Stimulated activated CD4-positive, alpha-beta T cell treated with anti-CD3 and anti-CD28 coated beads, Interleukin-4, amount 100 ng/mL, for 1 hour (primary cell): ENCODE results near the gene ZNF678.
"Not testable (repeated sequence)": the region's sequence is repeated elsewhere in the genome, so short reads cannot be mapped to it uniquely, and the experiment has no call there.

Experiments used
- DNase-seq: peaks from one replicate; pipeline ENCODE4 v3.0.0-alpha.2; 2020

Gene ZNF678

GRCh38 chr1:227556288-227556687, 7.1 kb upstream of the ZNF678 start:
- no peak for DNase-seq

GRCh38 chr1:227557962-227558725, 5.2 kb upstream of the ZNF678 start:
- no peak for DNase-seq

GRCh38 chr1:227558732-227559262, 4.6 kb upstream of the ZNF678 start:
- no peak for DNase-seq

- no peak for DNase-seq
These were observed 3.9 kb upstream of the ZNF678 start for GRCh38 chr1:227559499-227559898.

GRCh38 chr1:227559926-227560325, 3.4 kb upstream of the ZNF678 start:
- DNase-seq = no peak

GRCh38 chr1:227560393-227561173, 2.8 kb upstream of the ZNF678 start:
- no peak for DNase-seq

- DNase-seq = no peak
These were observed 2.0 kb upstream of the ZNF678 start for GRCh38 chr1:227561241-227561907.

GRCh38 chr1:227562037-227562436, 1.3 kb upstream of the ZNF678 start:
- DNase-seq = no peak

GRCh38 chr1:227562933-227563323, 428 bp upstream of the ZNF678 start:
- DNase-seq = no peak

GRCh38 chr1:227567256-227567655, 3.9 kb downstream of the ZNF678 start:
- DNase-seq = no peak

- no peak for DNase-seq
These were observed 5.2 kb downstream of the ZNF678 start for GRCh38 chr1:227568593-227568992.

GRCh38 chr1:227572752-227573151, 9.4 kb downstream of the ZNF678 start:
- DNase-seq = no peak

GRCh38 chr1:227574926-227575325, 11.6 kb downstream of the ZNF678 start:
- no peak for DNase-seq

- no peak for DNase-seq
These were observed 12.8 kb downstream of the ZNF678 start for GRCh38 chr1:227576189-227576588.

- no peak for DNase-seq
These were observed 14.1 kb downstream of the ZNF678 start for GRCh38 chr1:227577500-227577899.

GRCh38 chr1:227583354-227583753, 20.0 kb downstream of the ZNF678 start:
- no peak for DNase-seq

GRCh38 chr1:227586733-227587132, 23.4 kb downstream of the ZNF678 start:
- DNase-seq = no peak

GRCh38 chr1:227587968-227588367, 24.6 kb downstream of the ZNF678 start:
- no peak for DNase-seq

- DNase-seq = not testable (repeated sequence)
These were observed 25.4 kb downstream of the ZNF678 start for GRCh38 chr1:227588769-227589168.

- DNase-seq = not testable (repeated sequence)
These were observed 26.4 kb downstream of the ZNF678 start for GRCh38 chr1:227589777-227590176.

- DNase-seq = not testable (repeated sequence)
These were observed 32.9 kb downstream of the ZNF678 start for GRCh38 chr1:227596222-227596621.

- DNase-seq = no peak
These were observed 40.0 kb downstream of the ZNF678 start for GRCh38 chr1:227603327-227603726.

- DNase-seq = no peak
These were observed 41.1 kb downstream of the ZNF678 start for GRCh38 chr1:227604446-227604845.
